Transverse colon (tissue), 4 donors: Measurements from ENCODE around the gene LRRC38. TPM values are rescaled to one million over a fixed set of nuclear protein-coding genes. Genes with fewer than 3 reads are reported as not detected.

Source experiments
- DNase-seq: peaks from one replicate; pipeline ENCODE4 v3.0.0-alpha.2; 2019
- H3K27ac ChIP-seq, 4 donors: fragments of 200-600 bp; sonication (generic); 2 replicates each; pipeline ENCODE4 v1.5.1; 2016 to 2018; ENCODE audit warnings: inconsistent platforms in 4 of 4
- H3K27me3 ChIP-seq: fragments of 200-600 bp; sonication (generic); 2 replicates; pipeline ENCODE4 v1.5.1; 2017; ENCODE audit warnings: inconsistent platforms
- H3K36me3 ChIP-seq, 4 donors: fragments of 200-600 bp; sonication (generic); 2 replicates each; pipeline ENCODE4 v1.5.1; 2017 to 2019; ENCODE audit warnings: inconsistent platforms in 4 of 4
- H3K4me1 ChIP-seq, 4 donors: fragments of 200-600 bp; sonication (generic); 2 replicates each; pipeline ENCODE4 v1.5.1; 2017 to 2020; ENCODE audit warnings: inconsistent platforms in 4 of 4
- H3K4me3 ChIP-seq, 4 donors: fragments of 200-600 bp; sonication (generic); 1 replicate in 1 of 4; 2 replicates in 3 of 4; pipeline versions ENCODE4 v1.5.1 to v1.6.1; 2017 to 2019; ENCODE audit warnings: inconsistent platforms in 4 of 4
- H3K9me3 ChIP-seq, 2 donors: fragments of 200-600 bp; sonication (generic); 2 replicates each; pipeline ENCODE4 v1.5.1; 2017 to 2019; ENCODE audit warnings: inconsistent platforms in 2 of 2
- EP300 ChIP-seq: sonication (generic); formaldehyde crosslinking; IDR thresholded peaks from one replicate; pipeline ENCODE4 v1.6.1; 2017; ENCODE audit warnings: antibody characterized with exemption, low read depth
- POLR2A ChIP-seq: fragments of 450-650 bp; IDR thresholded peaks from one replicate; pipeline ENCODE4 v1.6.1; 2016; ENCODE audit warnings: antibody characterized with exemption, mild to moderate bottlenecking, moderate library complexity
- POLR2AphosphoS5 ChIP-seq, 3 donors: sonication (generic); formaldehyde crosslinking; IDR thresholded peaks; one replicate each; pipeline ENCODE4 v1.6.1; 2016; ENCODE audit warnings: antibody characterized with exemption in 3 of 3
- WGBS, 2 donors: methylation state at CpG; one replicate each; pipeline ENCODE4 v1.1.5; 2018; ENCODE audit warnings: low coverage in 1 of 2; 5-methylcytosine and 5-hydroxymethylcytosine counted together
- in situ Hi-C, 4 donors: fragments of 200-750 bp; cut with MboI; loops; one replicate each; pipeline versions ENCODE4 v1.15.0 to v1.15.1; 2017; ENCODE audit warnings: low sequenced_read_pairs in 3 of 4, low pct_ligation_motif_present in 1 of 4, low pct_unique_long_range_greater_than_20kb in 1 of 4
- intact Hi-C: fragments of 100-400 bp; cut with DNase I; formaldehyde crosslinking; loops from one replicate; pipeline ENCODE4 v1.15.1; 2023; ENCODE audit warnings: low total_unique reads
- total RNA-seq, 4 donors: library from RNA; depleted of rRNA; stranded (reverse); fragments of >200 nt; gene quantifications; one replicate each; pipeline ENCODE4 v1.1.0, GENCODE V29; 2016
- TF ChIP-seq, protein P1 (sequence below), 5 experiments: fragments of 200-600 bp in 3 of 5; fragments of 450-650 bp in 2 of 5; sonication (generic) in 3 of 5; IDR thresholded peaks; 1 replicate in 2 of 5; 2 replicates in 3 of 5; pipeline ENCODE4 v1.5.1; 2016 to 2017; ENCODE audit warnings: antibody characterized with exemption in 5 of 5, inconsistent platforms in 3 of 5, mild to moderate bottlenecking in 2 of 5, moderate library complexity in 1 of 5

Gene LRRC38
- total RNA-seq, 4 donors from 2014 or later: not detected

GRCh38 chr1:13554798-13555197 is 41.0 kb upstream of the LRRC38 start:
- in situ Hi-C loops: no loop called here
- H3K27me3 ChIP-seq: no peaks in the 10 kb centered on the region
- no peaks in the 10 kb centered on the region for H3K36me3 ChIP-seq
- H3K4me1 ChIP-seq: no peaks in the 10 kb centered on the region
- intact Hi-C loops: no loop called here
- no peak for DNase-seq
- no peak overlapping the region for H3K27ac ChIP-seq
- no peak for TF ChIP-seq POLR2A
- TF ChIP-seq, protein P1, sequence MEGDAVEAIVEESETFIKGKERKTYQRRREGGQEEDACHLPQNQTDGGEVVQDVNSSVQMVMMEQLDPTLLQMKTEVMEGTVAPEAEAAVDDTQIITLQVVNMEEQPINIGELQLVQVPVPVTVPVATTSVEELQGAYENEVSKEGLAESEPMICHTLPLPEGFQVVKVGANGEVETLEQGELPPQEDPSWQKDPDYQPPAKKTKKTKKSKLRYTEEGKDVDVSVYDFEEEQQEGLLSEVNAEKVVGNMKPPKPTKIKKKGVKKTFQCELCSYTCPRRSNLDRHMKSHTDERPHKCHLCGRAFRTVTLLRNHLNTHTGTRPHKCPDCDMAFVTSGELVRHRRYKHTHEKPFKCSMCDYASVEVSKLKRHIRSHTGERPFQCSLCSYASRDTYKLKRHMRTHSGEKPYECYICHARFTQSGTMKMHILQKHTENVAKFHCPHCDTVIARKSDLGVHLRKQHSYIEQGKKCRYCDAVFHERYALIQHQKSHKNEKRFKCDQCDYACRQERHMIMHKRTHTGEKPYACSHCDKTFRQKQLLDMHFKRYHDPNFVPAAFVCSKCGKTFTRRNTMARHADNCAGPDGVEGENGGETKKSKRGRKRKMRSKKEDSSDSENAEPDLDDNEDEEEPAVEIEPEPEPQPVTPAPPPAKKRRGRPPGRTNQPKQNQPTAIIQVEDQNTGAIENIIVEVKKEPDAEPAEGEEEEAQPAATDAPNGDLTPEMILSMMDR (IDR thresholded peaks at IDR 0.05): no peak
- no peak overlapping the region for H3K4me3 ChIP-seq
- 96% methylated on average over 28 of the region's 28 CpGs; no CpG with 5 or more reads in 1 of the 2 donors for WGBS, 2 donors
- H3K9me3 ChIP-seq: no peaks in the 10 kb centered on the region

GRCh38 chr1:13550663-13551062 is 36.9 kb upstream of the LRRC38 start:
- in situ Hi-C loops: no loop called here
- Histone ChIP-seq H3K4me3 (no peak overlapping the region), H3K4me1 (no peaks in the 10 kb centered on the region), H3K9me3 (no peaks in the 10 kb centered on the region), H3K36me3 (no peaks in the 10 kb centered on the region), H3K27me3 (no peaks in the 10 kb centered on the region), H3K27ac (no peak overlapping the region)
- intact Hi-C loops: no loop called here
- TF ChIP-seq, protein P1 (IDR thresholded peaks at IDR 0.05): no peak
- TF ChIP-seq POLR2A (no peak), EP300 (no peak), POLR2AphosphoS5 (IDR thresholded peaks at IDR 0.05) (no peak)
- 51 to 64% methylated on average over 3 to 4 of the region's 4 CpGs for WGBS, 2 donors
- no peak for DNase-seq

- 61% methylated on average over 3 of the region's 3 CpGs; no CpG with 5 or more reads in 1 of the 2 donors for WGBS, 2 donors
- H3K27me3 ChIP-seq: no peaks in the 10 kb centered on the region
- no peak for DNase-seq
- intact Hi-C loops (no loop called here), in situ Hi-C loops (no loop called here)
- H3K4me1 ChIP-seq: no peaks in the 10 kb centered on the region
- no peaks in the 10 kb centered on the region for H3K9me3 ChIP-seq
- no peak for TF ChIP-seq POLR2AphosphoS5 (IDR thresholded peaks at IDR 0.05)
- TF ChIP-seq, protein P1 (IDR thresholded peaks at IDR 0.05): no peak
- no peak for TF ChIP-seq POLR2A
- no peak for TF ChIP-seq EP300
- no peak overlapping the region for H3K4me3 ChIP-seq
- no peak overlapping the region for H3K27ac ChIP-seq
- H3K36me3 ChIP-seq: no peaks in the 10 kb centered on the region
These were observed 35.7 kb upstream of the LRRC38 start for GRCh38 chr1:13549521-13549920.

DNA sequence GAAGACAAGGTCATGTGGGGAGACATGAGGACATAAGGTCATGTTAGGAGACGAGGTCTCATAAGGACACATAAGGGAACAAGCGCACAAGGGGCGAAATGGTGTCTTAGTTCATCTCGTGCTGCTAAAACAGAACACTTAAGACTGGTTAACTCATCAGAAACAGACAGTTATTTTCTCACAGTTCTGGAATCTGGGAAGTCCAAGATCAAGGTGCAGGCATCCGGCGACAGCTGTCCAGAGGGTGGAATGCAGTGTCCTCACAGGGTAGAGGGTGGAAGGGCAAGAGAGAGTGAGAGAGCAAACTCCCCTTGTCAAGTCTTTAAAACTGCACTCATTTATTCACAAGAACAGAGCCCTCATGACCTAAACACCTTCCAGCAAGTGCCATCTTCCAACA is 35.2 kb upstream of the LRRC38 start:
- Histone ChIP-seq H3K4me3 (no peak overlapping the region), H3K9me3 (no peaks in the 10 kb centered on the region), H3K27me3 (no peaks in the 10 kb centered on the region), H3K36me3 (no peaks in the 10 kb centered on the region), H3K27ac (no peak overlapping the region), H3K4me1 (no peaks in the 10 kb centered on the region)
- intact Hi-C loops (no loop called here), in situ Hi-C loops (no loop called here)
- TF ChIP-seq EP300 (no peak), POLR2AphosphoS5 (IDR thresholded peaks at IDR 0.05) (no peak), POLR2A (no peak)
- TF ChIP-seq, protein P1 (IDR thresholded peaks at IDR 0.05): no peak
- 80 to 87% methylated on average over 4 to 6 of the region's 6 CpGs for WGBS, 2 donors
- DNase-seq: no peak
